ENCODE results near the gene KCNC1.

Gene KCNC1

GRCh38 chr11:17738151-17738973 is 3.8 kb downstream of the KCNC1 start:
- no peak for DNase-seq

GRCh38 chr11:17739945-17740338 is 5.4 kb downstream of the KCNC1 start:
- DNase-seq, result no peak

DNA sequence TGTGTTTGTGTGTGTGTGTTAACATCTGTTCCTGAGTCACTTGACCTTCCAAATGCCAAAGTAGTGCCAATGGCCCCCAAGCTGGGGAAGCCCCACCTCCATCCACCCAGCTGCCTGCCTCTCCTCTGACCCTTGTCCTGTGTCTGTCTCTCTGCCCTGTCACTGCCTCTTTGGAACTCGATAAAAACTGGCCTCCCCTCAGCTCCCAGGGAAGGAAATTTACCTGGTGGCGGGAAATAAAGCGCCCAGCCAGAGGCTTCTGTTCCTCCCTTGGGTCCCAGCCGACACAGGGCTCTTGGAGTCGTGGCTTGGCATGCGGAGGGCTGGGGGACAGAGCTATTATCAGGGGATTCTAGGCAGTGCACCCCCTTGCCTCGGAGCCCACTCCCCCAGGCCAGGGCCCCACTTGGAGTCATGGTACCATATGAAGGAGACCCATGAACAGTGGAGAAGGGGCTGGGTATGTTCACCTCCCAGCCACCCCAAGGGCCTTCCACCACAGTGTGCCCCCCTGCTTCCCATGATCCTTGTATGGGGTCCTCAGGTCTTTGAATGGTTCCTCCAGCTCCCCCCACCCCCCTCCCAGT is 6.2 kb downstream of the KCNC1 start:
- no peak for DNase-seq

GRCh38 chr11:17741487-17741886 is 6.9 kb downstream of the KCNC1 start:
- no peak for DNase-seq

- no peak for DNase-seq
These were observed 7.4 kb downstream of the KCNC1 start for GRCh38 chr11:17742019-17742418.

DNA sequence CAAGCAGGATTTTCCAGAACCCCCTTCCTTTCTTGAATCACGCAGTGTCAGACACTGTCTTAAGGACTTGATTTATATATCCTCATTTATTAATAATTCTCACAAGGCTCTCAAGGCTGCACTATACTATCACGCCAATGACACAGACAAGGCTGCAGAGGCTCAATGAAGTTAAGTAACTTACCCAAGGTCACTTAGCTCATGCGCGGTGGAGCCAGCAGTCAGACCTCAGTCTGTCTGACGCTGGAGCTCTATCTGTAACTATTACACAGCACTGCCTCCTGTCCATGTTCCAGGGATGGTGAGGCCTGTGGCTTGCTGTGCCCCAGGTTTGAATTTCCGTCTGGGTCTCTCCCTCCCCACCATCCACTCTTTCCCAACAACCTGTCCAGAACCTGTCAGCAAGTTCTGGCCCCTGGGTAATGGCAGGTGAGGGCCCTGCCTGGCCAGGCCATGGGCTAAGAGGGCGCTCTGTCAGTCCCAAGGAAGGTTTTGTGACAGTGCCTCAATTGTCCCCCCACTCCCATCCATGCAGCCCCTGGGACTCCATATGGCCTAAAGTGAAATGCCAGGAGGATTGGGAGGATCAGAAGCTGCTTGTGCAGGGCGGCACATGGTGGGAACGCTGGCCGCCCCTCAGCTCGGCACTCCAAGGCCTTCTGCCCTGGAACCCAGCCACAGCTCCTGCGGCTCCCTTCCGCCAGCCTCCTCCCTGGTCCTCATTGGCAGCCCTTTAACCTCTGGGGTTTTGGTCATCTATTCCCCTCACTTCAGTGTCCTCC is 8.6 kb downstream of the KCNC1 start:
- DNase-seq, result no peak

DNA sequence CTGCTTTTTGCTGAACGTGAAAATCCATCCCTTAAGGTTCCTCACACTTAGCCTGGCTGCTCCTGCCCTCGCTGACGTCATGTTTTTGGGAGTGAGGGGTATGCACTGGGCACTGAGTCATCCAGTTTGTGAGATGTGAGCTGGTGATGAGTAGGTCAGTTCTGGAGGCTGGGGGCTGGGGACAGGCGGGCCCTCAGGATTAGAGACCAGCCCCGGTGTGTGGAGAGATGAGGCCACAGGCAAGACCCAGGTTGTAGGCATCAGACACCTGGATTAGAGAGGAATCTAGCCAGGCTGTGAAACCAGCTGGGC is 9.2 kb downstream of the KCNC1 start:
- DNase-seq, result no peak

- no peak for DNase-seq
These were observed 9.8 kb downstream of the KCNC1 start for GRCh38 chr11:17744151-17744940.

DNA sequence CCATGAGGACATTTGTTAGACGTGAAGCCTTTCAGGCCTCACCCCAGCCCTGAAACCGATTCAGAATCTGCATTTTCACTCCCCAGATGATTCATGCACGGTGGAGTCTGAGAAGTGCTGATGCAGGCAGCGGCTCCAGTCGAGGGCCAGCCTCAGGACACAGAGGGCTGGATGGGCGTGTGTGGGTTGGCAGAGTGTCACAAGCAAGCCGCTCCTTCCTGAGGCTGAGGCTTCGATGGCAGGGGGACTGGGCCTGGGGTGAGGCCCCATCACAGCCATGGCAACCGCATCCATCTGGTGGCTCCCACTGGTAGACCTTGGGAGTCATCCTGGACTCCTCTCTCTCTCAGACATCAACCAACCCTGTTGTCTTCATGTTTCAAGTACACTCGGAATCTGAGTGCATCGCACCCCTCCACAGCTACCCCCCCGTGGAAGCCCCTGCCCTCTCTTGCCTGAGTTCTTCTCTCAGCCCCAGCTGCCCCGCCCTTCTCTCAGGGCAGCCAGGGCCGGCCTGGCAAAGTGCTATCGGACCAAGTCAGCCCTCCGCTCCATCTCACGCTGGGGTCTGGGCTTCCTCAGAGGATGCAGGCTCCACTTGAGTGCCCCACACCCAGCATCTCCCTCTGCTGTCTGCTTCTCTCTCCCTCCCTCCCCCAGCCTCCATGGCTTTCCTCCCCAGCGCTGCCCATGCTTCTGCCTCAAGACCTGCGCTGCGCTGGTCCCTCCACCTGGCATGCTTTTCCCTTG is 10.6 kb downstream of the KCNC1 start:
- no peak for DNase-seq

GRCh38 chr11:17746096-17746495 is 11.5 kb downstream of the KCNC1 start:
- DNase-seq, result no peak

- DNase-seq, result no peak
These were observed 12.8 kb downstream of the KCNC1 start for GRCh38 chr11:17747131-17747955.

DNA sequence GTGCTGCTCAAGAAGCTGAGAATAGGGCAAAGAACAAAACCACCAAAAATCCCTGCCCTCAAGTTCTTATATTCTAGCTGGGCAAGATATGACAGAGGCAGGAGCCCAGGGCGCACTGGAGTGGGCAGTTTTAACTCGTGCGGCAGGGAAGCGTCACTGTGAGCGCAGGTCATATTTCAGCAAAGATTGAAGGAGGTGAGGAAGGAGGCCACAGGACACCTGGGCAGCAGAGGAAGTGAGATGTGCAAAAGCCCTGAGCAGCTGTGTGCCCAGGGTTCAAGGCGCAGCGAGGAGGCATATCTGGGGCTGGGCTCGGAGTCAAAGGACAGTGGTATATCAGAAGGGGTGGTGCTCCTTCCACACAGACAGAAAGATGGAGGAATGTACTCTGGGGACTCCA is 13.5 kb downstream of the KCNC1 start:
- DNase-seq, result no peak

- peak; percentile 4 for DNase-seq
These were observed 14.5 kb downstream of the KCNC1 start for GRCh38 chr11:17748761-17749721.

GRCh38 chr11:17750013-17750800 is 15.6 kb downstream of the KCNC1 start:
- DNase-seq, result peak; percentile 6

GRCh38 chr11:17750801-17751165 is 16.2 kb downstream of the KCNC1 start:
- peak; percentile 1 for DNase-seq

GRCh38 chr11:17751558-17751957 is 17.0 kb downstream of the KCNC1 start:
- DNase-seq, result no peak

- no peak for DNase-seq
These were observed 17.6 kb downstream of the KCNC1 start for GRCh38 chr11:17752144-17752543.

DNA sequence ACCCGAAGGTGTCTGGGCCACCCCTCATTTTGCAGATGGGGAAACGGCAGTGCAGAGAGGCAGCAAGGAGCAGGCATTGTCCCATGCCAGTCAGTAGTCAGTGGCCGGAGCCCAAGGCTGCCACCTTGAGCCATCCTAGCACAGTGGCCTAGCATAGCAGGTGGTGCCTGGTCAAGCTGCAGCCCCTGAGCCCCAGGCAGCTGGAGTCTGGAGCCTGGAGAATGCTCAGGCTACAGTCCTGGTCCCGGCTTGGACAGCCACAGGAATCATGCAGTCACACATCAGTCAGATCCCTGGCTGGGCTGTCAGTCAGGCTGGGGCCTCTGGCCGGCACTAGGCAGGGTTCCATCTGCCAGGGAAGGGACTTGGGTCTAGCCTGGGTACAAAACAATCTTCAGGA is 18.6 kb downstream of the KCNC1 start:
- DNase-seq, result no peak

GRCh38 chr11:17753641-17754040 is 19.1 kb downstream of the KCNC1 start:
- no peak for DNase-seq

GRCh38 chr11:17755891-17756290 is 21.3 kb downstream of the KCNC1 start:
- DNase-seq, result no peak

All from left hindlimb (tissue), 1 donor.